ENCODE measurements around the gene SLC22A23.

SLC22A23 gene

GRCh38 chr6:3283241-3283640, 173.6 kb downstream of the SLC22A23 start:
- no peak for DNase-seq (ENCODE audit: low read depth)

GRCh38 chr6:3282476-3283236, 174.2 kb downstream of the SLC22A23 start:
- no peak for DNase-seq (ENCODE audit: low read depth)

- peak; percentile 61 for DNase-seq (ENCODE audit: low read depth)
These were observed 175.0 kb downstream of the SLC22A23 start for GRCh38 chr6:3281631-3282475.

GRCh38 chr6:3280866-3281465, 175.9 kb downstream of the SLC22A23 start:
- no peak for DNase-seq (ENCODE audit: low read depth)

- DNase-seq (ENCODE audit: low read depth) = no peak
These were observed 176.8 kb downstream of the SLC22A23 start for GRCh38 chr6:3280091-3280490.

GRCh38 chr6:3278691-3279090, 178.2 kb downstream of the SLC22A23 start:
- no peak for DNase-seq (ENCODE audit: low read depth)

- no peak for DNase-seq (ENCODE audit: low read depth)
These were observed 178.9 kb downstream of the SLC22A23 start for GRCh38 chr6:3277851-3278416.

- no peak for DNase-seq (ENCODE audit: low read depth)
These were observed 179.6 kb downstream of the SLC22A23 start for GRCh38 chr6:3277251-3277650.

GRCh38 chr6:3276174-3277167, 180.4 kb downstream of the SLC22A23 start:
- no peak for DNase-seq (ENCODE audit: low read depth)

- no peak for DNase-seq (ENCODE audit: low read depth)
These were observed 182.9 kb downstream of the SLC22A23 start for GRCh38 chr6:3273707-3274521.

- DNase-seq (ENCODE audit: low read depth) = no peak
These were observed 183.8 kb downstream of the SLC22A23 start for GRCh38 chr6:3272911-3273547.

- DNase-seq (ENCODE audit: low read depth) = no peak
These were observed 185.1 kb downstream of the SLC22A23 start for GRCh38 chr6:3271756-3272155.

GRCh38 chr6:3270258-3270657, 186.6 kb downstream of the SLC22A23 start:
- no peak for DNase-seq (ENCODE audit: low read depth)

- no peak for DNase-seq (ENCODE audit: low read depth)
These were observed 187.4 kb downstream of the SLC22A23 start for GRCh38 chr6:3269281-3269975.

- no peak for DNase-seq (ENCODE audit: low read depth)
These were observed 188.2 kb downstream of the SLC22A23 start for GRCh38 chr6:3268680-3269079.

- no peak for DNase-seq (ENCODE audit: low read depth)
These were observed 189.7 kb downstream of the SLC22A23 start for GRCh38 chr6:3267162-3267561.

GRCh38 chr6:3266170-3266569, 190.7 kb downstream of the SLC22A23 start:
- DNase-seq (ENCODE audit: low read depth) = no peak

- DNase-seq (ENCODE audit: low read depth) = no peak
These were observed 191.2 kb downstream of the SLC22A23 start for GRCh38 chr6:3265671-3266070.

GRCh38 chr6:3264356-3264755, 192.5 kb downstream of the SLC22A23 start:
- DNase-seq (ENCODE audit: low read depth) = no peak
